H9 (cell line): Measurements from ENCODE around the gene ABHD16A. TPM values are rescaled to one million over a fixed set of nuclear protein-coding genes. Genes with fewer than 3 reads are reported as not detected.

ENCODE experiments used
- DNase-seq: peaks from one replicate; pipeline ENCODE4 v3.0.0-alpha.2; 2017
- H2AFZ ChIP-seq: one replicate; pipeline ENCODE4 v1.6.1; 2013; ENCODE audit warnings: mild to moderate bottlenecking, low read length, control low read depth, moderate library complexity
- H2AK5ac ChIP-seq: 2 replicates; pipeline ENCODE4 v1.6.1; 2013; ENCODE audit warnings: low read length, control low read depth, mixed read lengths; ENCODE audit not compliant: insufficient read length
- H2BK120ac ChIP-seq: one replicate; pipeline ENCODE4 v1.6.1; 2013; ENCODE audit warnings: low read depth, mild to moderate bottlenecking, low read length, control low read depth, inconsistent platforms; ENCODE audit not compliant: poor library complexity, severe bottlenecking
- H2BK12ac ChIP-seq: 2 replicates; pipeline ENCODE4 v1.6.1; 2013; ENCODE audit warnings: low read length, control low read depth, mixed read lengths, low read depth; ENCODE audit not compliant: insufficient read length
- H2BK15ac ChIP-seq: 2 replicates; pipeline ENCODE4 v1.6.1; 2013; ENCODE audit warnings: low read depth, low read length, control low read depth
- H2BK20ac ChIP-seq: one replicate; pipeline ENCODE4 v1.6.1; 2013; ENCODE audit warnings: low read depth, mild to moderate bottlenecking, low read length, control low read depth, inconsistent platforms; ENCODE audit not compliant: poor library complexity, severe bottlenecking
- H2BK5ac ChIP-seq: 2 replicates; pipeline ENCODE4 v1.6.1; 2013; ENCODE audit warnings: low read length, control low read depth, mixed read lengths; ENCODE audit not compliant: insufficient read length
- H3K14ac ChIP-seq: 2 replicates; pipeline ENCODE4 v1.6.1; 2013; ENCODE audit warnings: low read length, control low read depth; ENCODE audit not compliant: insufficient read depth
- H3K18ac ChIP-seq: 2 replicates; pipeline ENCODE4 v1.6.1; 2013; ENCODE audit warnings: low read depth, mild to moderate bottlenecking, mixed read lengths, low read length, control low read depth; ENCODE audit not compliant: insufficient read length
- H3K23ac ChIP-seq: 2 replicates; pipeline ENCODE4 v1.6.1; 2013; ENCODE audit warnings: low read length, control low read depth, mixed read lengths, low read depth; ENCODE audit not compliant: insufficient read length
- H3K23me2 ChIP-seq: 2 replicates; pipeline ENCODE4 v1.6.1; 2013; ENCODE audit warnings: low read depth, mild to moderate bottlenecking, mixed read lengths, low read length, control low read depth; ENCODE audit not compliant: insufficient read length, poor library complexity, severe bottlenecking
- H3K27ac ChIP-seq: 2 replicates; pipeline ENCODE4 v1.5.1; 2013; ENCODE audit warnings: low read length, control low read depth, mixed read lengths, low read depth; ENCODE audit not compliant: insufficient read length
- H3K27me3 ChIP-seq: 2 replicates; pipeline ENCODE4 v1.6.1; 2013; ENCODE audit warnings: low read length, control low read depth, inconsistent platforms; ENCODE audit not compliant: insufficient read depth
- H3K4ac ChIP-seq: 2 replicates; pipeline ENCODE4 v1.6.1; 2013; ENCODE audit warnings: low read depth, mild to moderate bottlenecking, control low read depth, inconsistent platforms, low read length, moderate library complexity
- H3K4me1 ChIP-seq: 2 replicates; pipeline ENCODE4 v1.6.1; 2013; ENCODE audit warnings: low read length, control low read depth, inconsistent platforms; ENCODE audit not compliant: insufficient read depth
- H3K4me2 ChIP-seq: 2 replicates; pipeline ENCODE4 v1.6.1; 2013; ENCODE audit warnings: low read length, control low read depth, mixed read lengths; ENCODE audit not compliant: insufficient read length, insufficient read depth
- H3K56ac ChIP-seq: 2 replicates; pipeline ENCODE4 v1.6.1; 2013; ENCODE audit warnings: low read depth, mild to moderate bottlenecking, mixed read lengths, low read length, control low read depth; ENCODE audit not compliant: insufficient read length
- H3K79me1 ChIP-seq: 2 replicates; pipeline ENCODE4 v1.6.1; 2013; ENCODE audit warnings: low read depth, mild to moderate bottlenecking, moderate library complexity, low read length, control low read depth, inconsistent platforms; ENCODE audit not compliant: insufficient read depth, poor library complexity, severe bottlenecking
- H3K79me2 ChIP-seq: 2 replicates; pipeline ENCODE4 v1.6.1; 2013; ENCODE audit warnings: low read length, control low read depth, inconsistent platforms; ENCODE audit not compliant: insufficient read depth
- H3K9ac ChIP-seq: 2 replicates; pipeline ENCODE4 v1.6.1; 2013; ENCODE audit warnings: low read length, control low read depth, mixed read lengths; ENCODE audit not compliant: insufficient read length; ENCODE audit errors: extremely low read depth
- H3K9me3 ChIP-seq: one replicate; pipeline ENCODE4 v1.6.1; 2013; ENCODE audit warnings: low read depth, low read length, inconsistent platforms; ENCODE audit not compliant: control insufficient read depth
- H3T11ph ChIP-seq: one replicate; pipeline ENCODE4 v1.6.1; 2013; ENCODE audit warnings: mild to moderate bottlenecking, low read length, control low read depth, inconsistent platforms
- H4K20me1 ChIP-seq: one replicate; pipeline ENCODE4 v1.6.1; 2013; ENCODE audit not compliant: control insufficient read depth, insufficient read length, insufficient read depth
- H4K5ac ChIP-seq: 2 replicates; pipeline ENCODE4 v1.6.1; 2013; ENCODE audit warnings: low read depth, mild to moderate bottlenecking, mixed read lengths, low read length, control low read depth; ENCODE audit not compliant: insufficient read length
- H4K8ac ChIP-seq: replicated peaks from 2 replicates; pipeline ENCODE4 v1.6.1; 2013; ENCODE audit warnings: low read length, control low read depth, mixed read lengths, low read depth; ENCODE audit not compliant: insufficient read length
- H4K91ac ChIP-seq: 2 replicates; pipeline ENCODE4 v1.6.1; 2013; ENCODE audit warnings: low read depth, mild to moderate bottlenecking, moderate library complexity, mixed read lengths, low read length, control low read depth; ENCODE audit not compliant: insufficient read length
- H3K27ac Mint-ChIP-seq, 3 experiments: 2 replicates in 2 of 3; 3 replicates in 1 of 3; pipeline ENCODE4 v1.8.0; 2020 to 2021; ENCODE audit warnings: mixed read lengths in 3 of 3, mild to moderate bottlenecking in 1 of 3, moderate library complexity in 1 of 3
- H3K27me3 Mint-ChIP-seq: 2 replicates; pipeline ENCODE4 v1.8.0; 2021; ENCODE audit warnings: low read depth, mild to moderate bottlenecking, moderate library complexity, mixed read lengths
- H3K36me3 Mint-ChIP-seq, 3 experiments: 2 replicates in 2 of 3; 3 replicates in 1 of 3; pipeline ENCODE4 v1.8.0; 2020 to 2021; ENCODE audit warnings: low read depth in 3 of 3, mixed read lengths in 3 of 3; ENCODE audit not compliant: insufficient read depth in 1 of 3
- H3K4me1 Mint-ChIP-seq, 2 experiments: 2 replicates each; pipeline ENCODE4 v1.8.0; 2020; ENCODE audit warnings: mixed read lengths in 2 of 2
- H3K4me3 Mint-ChIP-seq, 2 experiments: 2 replicates in 1 of 2; 3 replicates in 1 of 2; pipeline ENCODE4 v1.8.0; 2020 to 2021; ENCODE audit warnings: mild to moderate bottlenecking in 2 of 2, mixed read lengths in 2 of 2, moderate library complexity in 1 of 2
- H3K9me3 Mint-ChIP-seq, 2 experiments: 2 replicates in 1 of 2; 3 replicates in 1 of 2; pipeline ENCODE4 v1.8.0; 2020; ENCODE audit warnings: mild to moderate bottlenecking in 2 of 2, mixed read lengths in 2 of 2, moderate library complexity in 1 of 2
- CTCF ChIP-seq: fragments of 200-600 bp; sonication (generic); conservative IDR thresholded peaks from 3 replicates; pipeline ENCODE4 v1.8.0; 2021; ENCODE audit warnings: antibody characterized with exemption, mild to moderate bottlenecking
- WGBS: extraction: QIAGEN DNeasy Blood & Tissue Kit; methylation state at CpG from one replicate; pipeline ENCODE4 v1.1.7; 2013; ENCODE audit warnings: missing lambda C conversion rate, low lambda C conversion rate, mixed read lengths; ENCODE audit not compliant: insufficient read length; ENCODE audit errors: extremely low coverage; 5-methylcytosine and 5-hydroxymethylcytosine counted together
- total RNA-seq: library from RNA; stranded (reverse); gene quantifications from 2 replicates; pipeline ENCODE4 v1.2.1, GENCODE V29; 2021

ABHD16A gene
- total RNA-seq, 1 experiment from 2014 or later = 34.4 TPM

DNA sequence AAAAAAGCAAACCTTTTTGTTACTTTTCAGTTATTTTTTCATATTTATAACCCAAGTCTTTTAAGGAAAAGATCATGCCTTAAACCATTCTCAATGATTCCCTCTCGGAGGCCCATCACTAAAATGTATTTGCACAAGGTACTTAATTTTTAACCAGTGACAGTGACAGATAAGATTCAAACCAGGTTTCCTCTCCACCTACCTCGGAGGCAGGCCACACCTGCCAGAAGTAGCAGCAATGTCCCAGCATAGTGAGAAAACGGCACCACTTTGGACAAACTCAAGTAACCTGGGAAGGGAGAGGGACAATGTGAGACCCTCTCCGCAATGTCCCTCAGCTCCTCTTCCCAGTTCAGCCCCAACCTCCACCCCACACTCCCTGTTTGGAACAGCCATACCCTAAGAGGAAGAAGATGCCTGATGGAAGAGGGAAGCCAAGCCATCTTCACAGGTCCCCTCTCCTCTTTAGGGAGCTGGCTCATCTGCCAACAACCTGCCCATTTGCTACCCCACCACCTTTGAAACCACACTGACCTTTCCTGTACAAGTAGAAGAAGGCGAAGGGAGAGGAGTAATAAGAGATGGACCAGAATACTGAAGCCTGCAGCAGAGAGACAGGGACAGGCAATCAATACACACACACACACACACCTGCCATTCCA lies 2.3 kb downstream of the ABHD16A start:
- Mint-ChIP-seq H3K27ac (peak overlapping the region in 1 of 3 experiments; percentile 24; a peak in 1 of 7 replicates), H3K4me1 (peaks cover 11% of the 10 kb centered on the region in 2 experiments), H3K27me3 (no peaks in the 10 kb centered on the region; the same call in 1 of the 2 replicates), H3K36me3 (peaks cover 4 to 35% (median 12%) of the 10 kb centered on the region in 3 experiments; a peak in 5 of 7 replicates), H3K9me3 (no peaks in the 10 kb centered on the region; a peak in 1 of 5 replicates), H3K4me3 (peak overlapping the region; percentile 6 to 66; a peak in 2 of 5 replicates)
- no peaks in the 10 kb centered on the region for H4K20me1 ChIP-seq
- peaks cover 6% of the 10 kb centered on the region for H3K79me1 ChIP-seq
- H3K9me3 ChIP-seq = no peaks in the 10 kb centered on the region
- no peak overlapping the region for H3K18ac ChIP-seq
- no CpG with 5 or more reads among the region's 5 CpGs for WGBS
- H3K4me1 ChIP-seq = peaks cover 4% of the 10 kb centered on the region; the same call in 1 of the 2 replicates
- peaks cover 2% of the 10 kb centered on the region; the same call in 1 of the 2 replicates for H3K79me2 ChIP-seq
- no peak overlapping the region for H3K9ac ChIP-seq
- H2BK5ac ChIP-seq = no peak overlapping the region
- H3K4ac ChIP-seq = no peak overlapping the region
- H3K23me2 ChIP-seq = peaks cover 6% of the 10 kb centered on the region
- H2AK5ac ChIP-seq = no peak overlapping the region
- H4K5ac ChIP-seq = no peak overlapping the region
- H2BK120ac ChIP-seq = no peak overlapping the region
- H2BK15ac ChIP-seq = no peak overlapping the region
- H3T11ph ChIP-seq = no peak overlapping the region
- no peak overlapping the region for H3K56ac ChIP-seq
- no peak overlapping the region for H2BK20ac ChIP-seq
- H3K27ac ChIP-seq = no peak overlapping the region
- TF ChIP-seq CTCF = no peak
- no peak for DNase-seq
- H4K91ac ChIP-seq = no peak overlapping the region
- H3K23ac ChIP-seq = no peak overlapping the region
- no peak overlapping the region for H3K4me2 ChIP-seq
- no peaks in the 10 kb centered on the region for H3K27me3 ChIP-seq
- H2BK12ac ChIP-seq = no peak overlapping the region
- H4K8ac ChIP-seq = no peak overlapping the region
- H3K14ac ChIP-seq = no peak overlapping the region
- no peak overlapping the region for H2AFZ ChIP-seq
